H1 (cell line): Measurements from ENCODE around the gene EXOC2. TPM values are rescaled to one million over a fixed set of nuclear protein-coding genes. Genes with fewer than 3 reads are reported as not detected.

Source experiments
- CTCF ChIA-PET: fragments of 300-600 bp; sonication (Branson Sonifier 250); formaldehyde crosslinking; loops from one replicate; lab custom pipeline; 2021; ENCODE audit not compliant: partially characterized antibody; lab: Charles Lee
- POLR2A ChIA-PET: fragments of 300-600 bp; sonication (Branson Sonifier 250); formaldehyde crosslinking; loops from one replicate; lab custom pipeline; 2021; ENCODE audit warnings: inconsistent platforms; ENCODE audit not compliant: partially characterized antibody; lab: Charles Lee
- DNase-seq, 2 experiments: peaks; one replicate each; pipeline versions ENCODE4 v3.0.0 to v3.0.0-alpha.2; 2010 to 2022; ENCODE audit warnings: low spot score in 2 of 2, low read depth in 1 of 2, mixed read lengths in 1 of 2
- FAIRE-seq: peaks from 2 replicates; lab custom pipeline; 2011; peaks lifted over from hg19 to GRCh38; lab: Jason Lieb, UNC
- H2AFZ ChIP-seq: 2 replicates; pipeline ENCODE4 v1.8.1; 2012; ENCODE audit warnings: low read length, inconsistent platforms
- H2AK5ac ChIP-seq: 2 replicates; pipeline ENCODE4 v1.6.1; 2013; ENCODE audit warnings: low read depth, low read length
- H2BK120ac ChIP-seq: replicated peaks from 2 replicates; pipeline ENCODE3; 2013; ENCODE audit warnings: low read depth, low read length, inconsistent platforms
- H2BK12ac ChIP-seq: 2 replicates; pipeline ENCODE4 v1.6.1; 2013; ENCODE audit warnings: low read depth, low read length
- H2BK15ac ChIP-seq: 2 replicates; pipeline ENCODE4 v1.6.1; 2013; ENCODE audit warnings: low read length
- H2BK20ac ChIP-seq: 2 replicates; pipeline ENCODE4 v1.6.1; 2013; ENCODE audit warnings: low read length
- H2BK5ac ChIP-seq: 2 replicates; pipeline ENCODE4 v1.6.1; 2013; ENCODE audit warnings: low read depth, low read length
- H3K14ac ChIP-seq: 2 replicates; pipeline ENCODE4 v1.6.1; 2013; ENCODE audit warnings: inconsistent platforms; ENCODE audit not compliant: insufficient read length
- H3K18ac ChIP-seq: 2 replicates; pipeline ENCODE4 v1.6.1; 2013; ENCODE audit warnings: low read length; ENCODE audit errors: extremely low read depth
- H3K23ac ChIP-seq: 2 replicates; pipeline ENCODE4 v1.6.1; 2013; ENCODE audit warnings: inconsistent platforms; ENCODE audit not compliant: insufficient read length
- H3K23me2 ChIP-seq: 2 replicates; pipeline ENCODE4 v1.6.1; 2013; ENCODE audit warnings: low read depth, low read length
- H3K27ac ChIP-seq: 2 replicates; pipeline ENCODE4 v1.6.1; 2011; ENCODE audit warnings: low read depth, low read length, inconsistent platforms
- H3K27me3 ChIP-seq, 4 experiments: replicated peaks in 1 of 4; 1 replicate in 1 of 4; 2 replicates in 3 of 4; pipeline versions ENCODE4 v1.6.1 to v1.8.1; 2011 to 2013; ENCODE audit warnings: low read length in 3 of 4, mild to moderate bottlenecking in 3 of 4, inconsistent platforms in 2 of 4, mixed read lengths in 2 of 4, moderate library complexity in 1 of 4; ENCODE audit not compliant: control insufficient read depth in 3 of 4, insufficient read depth in 3 of 4; ENCODE audit errors: extremely low read depth in 1 of 4
- H3K36me3 ChIP-seq, 4 experiments: 2 replicates each; pipeline versions ENCODE4 v1.6.1 to v1.8.1; 2011 to 2013; ENCODE audit warnings: mild to moderate bottlenecking in 4 of 4, low read length in 3 of 4, moderate library complexity in 2 of 4, control low read depth in 1 of 4, inconsistent platforms in 1 of 4; ENCODE audit not compliant: insufficient read depth in 4 of 4, control insufficient read depth in 2 of 4
- H3K4ac ChIP-seq: replicated peaks from 2 replicates; pipeline ENCODE3; 2013; ENCODE audit warnings: low read length, low read depth, mixed read lengths, inconsistent platforms; ENCODE audit not compliant: insufficient read length
- H3K4me1 ChIP-seq, 4 experiments: replicated peaks in 1 of 4; 1 replicate in 1 of 4; 2 replicates in 3 of 4; pipeline versions ENCODE4 v1.6.1 to v1.8.1; 2011 to 2013; ENCODE audit warnings: low read length in 3 of 4, inconsistent platforms in 2 of 4, mixed read lengths in 1 of 4; ENCODE audit not compliant: insufficient read depth in 4 of 4, control insufficient read depth in 3 of 4
- H3K4me2 ChIP-seq, 2 experiments: 2 replicates each; pipeline versions ENCODE4 v1.6.1 to v1.8.1; 2011 to 2013; ENCODE audit warnings: low read depth in 2 of 2, low read length in 2 of 2, control low read depth in 1 of 2, inconsistent platforms in 1 of 2, mild to moderate bottlenecking in 1 of 2; ENCODE audit not compliant: insufficient read depth in 1 of 2
- H3K4me3 ChIP-seq, 4 experiments: fragments of 200-600, 300-600 bp in 1 of 4; sonication (generic), shearing (Covaris generic), sonication (Bioruptor Twin) in 1 of 4; 2 replicates each; pipeline versions ENCODE4 v1.5.1 to v1.8.1; 2011 to 2016; ENCODE audit warnings: low read length in 4 of 4, low read depth in 3 of 4, control low read depth in 2 of 4, inconsistent platforms in 2 of 4, mild to moderate bottlenecking in 2 of 4, mixed read lengths in 1 of 4, moderate library complexity in 1 of 4; ENCODE audit not compliant: insufficient read depth in 2 of 4; ENCODE audit errors: extremely low read depth in 1 of 4
- H3K56ac ChIP-seq: replicated peaks from 2 replicates; pipeline ENCODE3; 2013; ENCODE audit warnings: low read depth, mild to moderate bottlenecking, mixed read lengths, low read length, inconsistent platforms; ENCODE audit not compliant: insufficient read length
- H3K79me1 ChIP-seq: 2 replicates; pipeline ENCODE4 v1.6.1; 2013; ENCODE audit warnings: low read depth, low read length, control low read depth
- H3K79me2 ChIP-seq, 2 experiments: 2 replicates each; pipeline versions ENCODE4 v1.6.1 to v1.8.1; 2012 to 2013; ENCODE audit warnings: low read length in 2 of 2, mild to moderate bottlenecking in 2 of 2, inconsistent platforms in 1 of 2; ENCODE audit not compliant: insufficient read depth in 2 of 2, control insufficient read depth in 1 of 2
- H3K9ac ChIP-seq, 4 experiments: replicated peaks in 1 of 4; 1 replicate in 1 of 4; 2 replicates in 3 of 4; pipeline versions ENCODE4 v1.6.1 to v1.8.1; 2011 to 2013; ENCODE audit warnings: low read depth in 3 of 4, low read length in 3 of 4, control low read depth in 2 of 4, mild to moderate bottlenecking in 2 of 4, moderate library complexity in 2 of 4, inconsistent platforms in 1 of 4; ENCODE audit errors: extremely low read depth in 1 of 4
- H3K9me3 ChIP-seq, 2 experiments: 2 replicates each; pipeline versions ENCODE4 v1.6.1 to v1.8.1; 2012 to 2013; ENCODE audit warnings: mild to moderate bottlenecking in 2 of 2, moderate library complexity in 2 of 2, control low read depth in 1 of 2, inconsistent platforms in 1 of 2, low read depth in 1 of 2, low read length in 1 of 2, mixed read lengths in 1 of 2; ENCODE audit not compliant: insufficient read depth in 2 of 2
- H4K20me1 ChIP-seq, 2 experiments: replicated peaks in 1 of 2; 2 replicates each; pipeline versions ENCODE3 to v1.8.1; 2011 to 2013; ENCODE audit warnings: inconsistent platforms in 2 of 2, low read length in 2 of 2, mild to moderate bottlenecking in 1 of 2; ENCODE audit not compliant: insufficient read depth in 2 of 2, control insufficient read depth in 1 of 2
- H4K5ac ChIP-seq: 2 replicates; pipeline ENCODE4 v1.6.1; 2013; ENCODE audit warnings: low read length, low read depth, mixed read lengths, inconsistent platforms; ENCODE audit not compliant: insufficient read length
- H4K8ac ChIP-seq: 2 replicates; pipeline ENCODE4 v1.8.0; 2013; ENCODE audit warnings: mild to moderate bottlenecking, moderate library complexity, low read length, inconsistent platforms; ENCODE audit not compliant: insufficient read depth; ENCODE audit errors: extremely low read depth
- H4K91ac ChIP-seq: replicated peaks from 2 replicates; pipeline ENCODE3; 2013; ENCODE audit warnings: low read length, mixed read lengths, inconsistent platforms; ENCODE audit not compliant: insufficient read length
- ASH2L ChIP-seq: fragments of 200-600, 300-600 bp; sonication (generic); IDR thresholded peaks from one replicate; pipeline ENCODE4 v1.7.1; 2017; ENCODE audit warnings: low read length
- CBX5 ChIP-seq: fragments of 300-800, 300-1000 bp; sonication (generic); IDR thresholded peaks from 2 replicates; pipeline ENCODE4 v1.7.1; 2016; ENCODE audit warnings: antibody characterized with exemption, low read length, low read depth
- HDAC2 ChIP-seq, 2 experiments: fragments of 300-600 bp in 1 of 2; sonication (generic) in 1 of 2; IDR thresholded peaks; 2 replicates each; pipeline ENCODE4 v1.6.1; 2011 to 2012; ENCODE audit warnings: low read depth in 2 of 2, low read length in 2 of 2, mild to moderate bottlenecking in 2 of 2, moderate library complexity in 2 of 2, borderline replicate concordance in 1 of 2, inconsistent platforms in 1 of 2
- POLR2A ChIP-seq, 2 experiments: IDR thresholded peaks; 1 replicate in 1 of 2; 2 replicates in 1 of 2; pipeline ENCODE4 v1.6.1; 2011; ENCODE audit warnings: low read depth in 2 of 2, low read length in 2 of 2, mild to moderate bottlenecking in 2 of 2; ENCODE audit errors: control extremely low read depth in 1 of 2
- RBBP5 ChIP-seq: IDR thresholded peaks from 2 replicates; pipeline ENCODE4 v1.7.1; 2012; ENCODE audit warnings: low read depth, mild to moderate bottlenecking, inconsistent platforms, low read length, moderate library complexity, borderline replicate concordance
- RFX5 ChIP-seq: IDR thresholded peaks from 2 replicates; pipeline ENCODE4 v1.6.1; 2011; ENCODE audit warnings: low read depth, low read length, improper control_type of control experiment, borderline replicate concordance
- SIN3A ChIP-seq, 2 experiments: IDR thresholded peaks in 1 of 2; conservative IDR thresholded peaks in 1 of 2; 2 replicates each; pipeline ENCODE4 v1.6.1; 2011 to 2012; ENCODE audit warnings: low read length in 2 of 2, improper control_type of control experiment in 1 of 2, low read depth in 1 of 2, mild to moderate bottlenecking in 1 of 2
- SUZ12 ChIP-seq: fragments of 200-600 bp; sonication (generic); IDR thresholded peaks from 2 replicates; pipeline ENCODE4 v1.6.1; 2012; ENCODE audit warnings: mild to moderate bottlenecking, inconsistent platforms, low read length, moderate library complexity, mixed read lengths
- TAF1 ChIP-seq: IDR thresholded peaks from 2 replicates; pipeline ENCODE4 v1.6.1; 2011; ENCODE audit warnings: mild to moderate bottlenecking, low read depth, low read length
- WGBS, 2 experiments: shearing (Covaris generic) in 1 of 2; methylation state at CpG; one replicate each; pipeline versions ENCODE4 v1.1.6 to v1.1.7; 2013 to 2015; ENCODE audit warnings: low lambda C conversion rate in 2 of 2, mixed read lengths in 2 of 2, inconsistent platforms in 1 of 2, low coverage in 1 of 2, missing lambda C conversion rate in 1 of 2; ENCODE audit not compliant: insufficient replicate concordance in 2 of 2, insufficient coverage in 1 of 2, insufficient read length in 1 of 2; ENCODE audit errors: extremely low coverage in 1 of 2, missing lambda C conversion rate in 1 of 2; 5-methylcytosine and 5-hydroxymethylcytosine counted together
- polyA plus RNA-seq, 7 experiments: library from polyadenylated mRNA; depleted of rRNA in 3 of 7; stranded (reverse) in 5 of 7; unstranded in 2 of 7; fragments of >200 nt in 5 of 7; fragments of 200-250 nt in 2 of 7; gene quantifications; 1 replicate in 5 of 7; 2 replicates in 1 of 7; 4 replicates in 1 of 7; pipeline versions ENCODE4 v1.2.1 to v1.2.3, GENCODE V29; 2011 to 2013; ENCODE audit warnings: missing spikeins in 2 of 7, mixed read lengths in 2 of 7
- total RNA-seq: library from RNA; stranded (reverse); fragmentation: NEBNext Ultra II Directional; extraction: Animal tissue kit (Norgen Biotek cat#: 25700); gene quantifications from 2 replicates; pipeline ENCODE4 v1.2.1, GENCODE V29; 2021

EXOC2 gene
- total and polyA plus RNA-seq, 2 of the 8 experiments (the other 6 are each of a cell fraction or from before 2014, with no cell fraction given) = 25.5 to 44.4 TPM

DNA sequence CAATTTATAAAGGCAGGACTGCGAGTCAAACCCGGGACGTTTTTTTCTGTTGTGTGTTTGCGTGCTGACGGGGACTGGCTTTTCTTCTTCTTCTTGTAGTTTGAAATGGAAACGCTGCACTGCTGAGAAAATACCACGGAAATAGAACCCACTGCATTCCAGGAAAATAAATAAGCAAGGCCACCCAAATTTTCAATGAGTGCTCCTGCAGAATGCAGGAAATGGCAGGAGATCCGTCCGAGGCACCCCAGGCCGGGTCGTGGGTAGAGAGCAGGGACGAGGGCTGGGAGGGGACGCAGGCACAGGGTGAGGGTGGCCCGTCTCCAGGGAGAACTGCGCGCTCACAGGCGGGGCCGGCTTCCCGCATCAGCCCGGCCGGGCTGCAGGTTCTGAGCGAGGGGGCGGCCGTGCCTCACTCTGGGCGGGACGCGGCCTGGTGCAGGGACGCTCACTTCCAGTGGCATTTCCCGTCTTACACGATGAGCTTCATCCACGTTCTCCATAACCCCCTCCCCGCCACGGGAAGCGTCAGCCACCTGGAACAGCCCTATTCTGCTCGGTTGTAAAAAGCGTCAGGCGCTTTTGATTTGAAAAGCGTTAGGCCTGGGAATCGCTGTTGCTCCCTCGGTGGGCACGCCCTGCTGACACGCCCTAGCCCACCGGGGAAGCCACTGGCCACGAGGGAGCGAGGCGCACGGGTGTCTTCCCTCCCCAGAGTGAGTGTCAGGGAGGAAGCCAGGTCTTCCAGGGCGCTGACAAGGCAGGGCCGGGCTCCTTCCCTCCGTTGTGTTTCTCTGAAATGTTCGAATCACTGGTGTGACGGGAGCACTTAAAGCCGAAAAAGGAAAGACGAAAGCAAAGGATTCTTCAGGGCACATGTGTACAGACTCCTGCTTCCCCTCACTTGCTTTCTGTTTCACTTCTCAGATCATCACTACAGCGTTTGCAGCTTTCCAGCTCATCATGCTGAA, 17.9 kb upstream of the EXOC2 start:
- peak overlapping the region; percentile 72 for H4K91ac ChIP-seq
- no peak overlapping the region for H2BK15ac ChIP-seq
- peaks cover 4 to 17% (median 7%) of the 10 kb centered on the region in 4 experiments; a peak in 6 of 7 replicates for H3K4me1 ChIP-seq
- H3K9ac ChIP-seq = peak overlapping the region in 1 of 4 experiments; percentile 34; a peak in 1 of 7 replicates
- no peaks in the 10 kb centered on the region for H3K79me2 ChIP-seq
- no peak overlapping the region for H3K14ac ChIP-seq
- H4K20me1 ChIP-seq = peaks cover 0 to 4% of the 10 kb centered on the region in 2 experiments
- H3K4me2 ChIP-seq = peak overlapping the region; percentile 75 to 92
- no peak overlapping the region for H3K4ac ChIP-seq
- H2BK5ac ChIP-seq = peak overlapping the region; percentile 66; the same call in 1 of the 2 replicates
- no peak overlapping the region for H3K23ac ChIP-seq
- peaks cover 0 to 2% (median 0%) of the 10 kb centered on the region in 4 experiments; a peak in 3 of 7 replicates for H3K27me3 ChIP-seq
- H2AFZ ChIP-seq = peak overlapping the region; percentile 97
- H3K79me1 ChIP-seq = no peaks in the 10 kb centered on the region
- peak in 1 of 2 experiments; percentile 75 for DNase-seq
- H3K27ac ChIP-seq = no peak overlapping the region
- ChIA-PET CTCF (interaction anchor here (0.9 to 2.5 kb wide), 9 partner anchors 11 to 184 kb away, joined by 3 to 11 read pairs (median 3); partner anchors contain the start of gene EXOC2), POLR2A (interaction anchor here (0.5 to 1.7 kb wide), 4 partner anchors 9 to 51 kb away, joined by 3 to 5 read pairs (median 4); partner anchors contain the start of gene EXOC2)
- WGBS, 2 experiments = 8% methylated on average over 47 of the region's 55 CpGs; no CpG with 5 or more reads in 1 of the 2 experiments
- H2BK12ac ChIP-seq = peak overlapping the region; percentile 84; the same call in 1 of the 2 replicates
- H3K23me2 ChIP-seq = peaks cover 12% of the 10 kb centered on the region
- H3K4me3 ChIP-seq = peak overlapping the region; percentile 38 to 63 (median 48)
- H3K9me3 ChIP-seq = no peaks in the 10 kb centered on the region
- peak overlapping the region; percentile 31 for H4K8ac ChIP-seq
- no peaks in the 10 kb centered on the region for H3K36me3 ChIP-seq
- no peak for FAIRE-seq
- peak overlapping the region; percentile 16 for H4K5ac ChIP-seq
- H2BK20ac ChIP-seq = 0 out of 2 replicates have a peak overlapping the region, but pooled peaks have one; percentile 52
- H2BK120ac ChIP-seq = peak overlapping the region; percentile 16
- peak overlapping the region; percentile 82 for H3K18ac ChIP-seq
- H3K56ac ChIP-seq = no peak overlapping the region
- no peak overlapping the region for H2AK5ac ChIP-seq
- TF ChIP-seq RBBP5 (peak; percentile 81), CBX5 (no peak), ASH2L (peak; percentile 27), SUZ12 (peak; percentile 16; the same call in 1 of the 2 replicates), POLR2A (IDR thresholded peaks at IDR 0.05; ENCODE audit: control extremely low read depth in 1 of 2, low read depth in 2 of 2, low read length in 2 of 2) (peak in 1 of 2 experiments; percentile 41; a peak in 2 of 3 replicates), TAF1 (peak; percentile 37; the same call in 1 of the 2 replicates), SIN3A (conservative IDR thresholded peaks at IDR 0.05 in 1 of 2, IDR thresholded peaks at IDR 0.05 in 1 of 2; ENCODE audit: low read depth in 1 of 2, low read length in 2 of 2) (0 out of 4 replicates have a peak, but pooled peaks of 1 of the 2 experiments have one; percentile 37), RFX5 (no peak), HDAC2 (IDR thresholded peaks at IDR 0.05; ENCODE audit: borderline replicate concordance in 1 of 2, low read depth in 2 of 2, low read length in 2 of 2) (peak in 1 of 2 experiments; percentile 58; a peak in 1 of 4 replicates)
